GM12872 (cell line): ENCODE data around the gene CTSS.

Experiments used
- TF ChIP-seq, protein P1 (sequence below): IDR thresholded peaks from 3 replicates; pipeline ENCODE4 v1.5.1; 2011; ENCODE audit warnings: low read depth, mild to moderate bottlenecking, low read length, moderate library complexity; ENCODE audit not compliant: insufficient read depth

Gene CTSS

DNA sequence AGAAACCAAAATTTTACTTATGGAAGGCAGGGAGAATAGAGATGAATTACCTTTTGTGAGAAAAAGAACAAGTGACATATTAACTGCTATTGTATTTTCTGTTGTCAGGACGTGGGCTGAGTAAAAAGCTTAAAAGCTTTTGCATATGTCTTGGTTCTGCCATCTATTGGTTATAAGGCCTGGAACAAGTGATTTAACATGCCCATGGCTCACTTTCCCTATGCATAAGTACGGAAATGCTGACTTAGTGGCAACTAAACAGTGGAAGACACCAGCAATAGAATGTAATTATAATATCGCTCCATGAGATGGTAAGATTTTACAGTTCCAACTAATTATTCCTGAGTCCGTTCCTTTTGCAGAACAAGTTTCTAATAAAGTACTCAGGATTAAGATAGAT is 6.7 kb upstream of the CTSS start:
- TF ChIP-seq, protein P1, sequence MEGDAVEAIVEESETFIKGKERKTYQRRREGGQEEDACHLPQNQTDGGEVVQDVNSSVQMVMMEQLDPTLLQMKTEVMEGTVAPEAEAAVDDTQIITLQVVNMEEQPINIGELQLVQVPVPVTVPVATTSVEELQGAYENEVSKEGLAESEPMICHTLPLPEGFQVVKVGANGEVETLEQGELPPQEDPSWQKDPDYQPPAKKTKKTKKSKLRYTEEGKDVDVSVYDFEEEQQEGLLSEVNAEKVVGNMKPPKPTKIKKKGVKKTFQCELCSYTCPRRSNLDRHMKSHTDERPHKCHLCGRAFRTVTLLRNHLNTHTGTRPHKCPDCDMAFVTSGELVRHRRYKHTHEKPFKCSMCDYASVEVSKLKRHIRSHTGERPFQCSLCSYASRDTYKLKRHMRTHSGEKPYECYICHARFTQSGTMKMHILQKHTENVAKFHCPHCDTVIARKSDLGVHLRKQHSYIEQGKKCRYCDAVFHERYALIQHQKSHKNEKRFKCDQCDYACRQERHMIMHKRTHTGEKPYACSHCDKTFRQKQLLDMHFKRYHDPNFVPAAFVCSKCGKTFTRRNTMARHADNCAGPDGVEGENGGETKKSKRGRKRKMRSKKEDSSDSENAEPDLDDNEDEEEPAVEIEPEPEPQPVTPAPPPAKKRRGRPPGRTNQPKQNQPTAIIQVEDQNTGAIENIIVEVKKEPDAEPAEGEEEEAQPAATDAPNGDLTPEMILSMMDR = no peak

GRCh38 chr1:150764617-150765101 is 919 bp downstream of the CTSS start:
- TF ChIP-seq, protein P1 = no peak

GRCh38 chr1:150763018-150763417 is 2.6 kb downstream of the CTSS start:
- TF ChIP-seq, protein P1 = no peak

- TF ChIP-seq, protein P1 = no peak
Observed at GRCh38 chr1:150762552-150762951, 3.0 kb downstream of the CTSS start.

- TF ChIP-seq, protein P1 = no peak
Observed at GRCh38 chr1:150761801-150762200, 3.8 kb downstream of the CTSS start.

GRCh38 chr1:150760013-150760412 is 5.6 kb downstream of the CTSS start:
- TF ChIP-seq, protein P1 = no peak

- TF ChIP-seq, protein P1 = no peak
Observed at GRCh38 chr1:150753416-150753815, 12.2 kb downstream of the CTSS start.
